ENCODE measurements around the gene MTHFD1L. TPM values are rescaled to one million over a fixed set of nuclear protein-coding genes. Genes with fewer than 3 reads are reported as not detected.
"Not testable (repeated sequence)": the region's sequence is repeated elsewhere in the genome, so short reads cannot be mapped to it uniquely, and the experiment has no call there.

Gene MTHFD1L
- total and polyA plus RNA-seq, 4 donors, result 7.6 to 34.9 (median 11.0) TPM

GRCh38 chr6:151043944-151044343, 178.4 kb downstream of the MTHFD1L start:
- Histone ChIP-seq H3K4me3 (no peak overlapping the region), H3K27ac (ENCODE audit: low read depth in 1 of 2, low read length in 1 of 2) (no peak overlapping the region), H3K36me3 (ENCODE audit: control insufficient read depth in 4 of 4, insufficient read depth in 4 of 4, low read length in 4 of 4) (peaks cover 0 to 3% (median 0%) of the 10 kb centered on the region in 4 donors), H3K9ac (ENCODE audit: insufficient read depth in 1 of 2, low read length in 2 of 2) (no peak overlapping the region), H3K27me3 (ENCODE audit: control insufficient read depth in 3 of 3, insufficient read depth in 3 of 3, low read length in 2 of 3) (no peaks in the 10 kb centered on the region), H3K9me3 (ENCODE audit: control insufficient read depth in 4 of 4, insufficient read depth in 3 of 4, low read length in 3 of 4) (no peaks in the 10 kb centered on the region), H3K4me1 (ENCODE audit: control insufficient read depth in 5 of 5, insufficient read depth in 5 of 5, low read length in 5 of 5) (peaks cover 4 to 29% (median 9%) of the 10 kb centered on the region in 5 donors)
- no peak for ATAC-seq (ENCODE audit: insufficient read depth, low FRiP score)
- 69 to 73% methylated on average over 4 of the region's 4 CpGs for WGBS, 2 donors
- DNase-seq, result no peak
- TF ChIP-seq CTCF (IDR thresholded peaks at IDR 0.05; ENCODE audit: control extremely low read depth, extremely low read depth), result no peak

GRCh38 chr6:151044465-151045441, 179.3 kb downstream of the MTHFD1L start:
- Histone ChIP-seq H3K27ac (ENCODE audit: low read depth in 1 of 2, low read length in 1 of 2) (peak overlapping the region; percentile 63 to 78), H3K4me1 (ENCODE audit: control insufficient read depth in 5 of 5, insufficient read depth in 5 of 5, low read length in 5 of 5) (peaks cover 4 to 29% (median 9%) of the 10 kb centered on the region in 5 donors), H3K9ac (ENCODE audit: insufficient read depth in 1 of 2, low read length in 2 of 2) (peak overlapping the region in 1 of 2 donors; percentile 57), H3K9me3 (ENCODE audit: control insufficient read depth in 4 of 4, insufficient read depth in 3 of 4, low read length in 3 of 4) (no peaks in the 10 kb centered on the region), H3K36me3 (ENCODE audit: control insufficient read depth in 4 of 4, insufficient read depth in 4 of 4, low read length in 4 of 4) (no peaks in the 10 kb centered on the region), H3K27me3 (ENCODE audit: control insufficient read depth in 3 of 3, insufficient read depth in 3 of 3, low read length in 2 of 3) (no peaks in the 10 kb centered on the region), H3K4me3 (no peak overlapping the region)
- WGBS, 2 donors, result 48 to 77% methylated on average over 26 of the region's 26 CpGs
- DNase-seq, result peak; percentile 66 to 88 (median 79)
- no peak for TF ChIP-seq CTCF (IDR thresholded peaks at IDR 0.05; ENCODE audit: control extremely low read depth, extremely low read depth)
- no peak for ATAC-seq (ENCODE audit: insufficient read depth, low FRiP score)

- WGBS, 2 donors, result 66 to 71% methylated on average over 7 of the region's 7 CpGs
- H3K27ac ChIP-seq (ENCODE audit: low read depth in 1 of 2, low read length in 1 of 2), result peak overlapping the region; percentile 21 to 78
- ATAC-seq (ENCODE audit: insufficient read depth, low FRiP score), result not testable (repeated sequence)
These were observed 180.2 kb downstream of the MTHFD1L start for GRCh38 chr6:151045511-151046222.

DNA sequence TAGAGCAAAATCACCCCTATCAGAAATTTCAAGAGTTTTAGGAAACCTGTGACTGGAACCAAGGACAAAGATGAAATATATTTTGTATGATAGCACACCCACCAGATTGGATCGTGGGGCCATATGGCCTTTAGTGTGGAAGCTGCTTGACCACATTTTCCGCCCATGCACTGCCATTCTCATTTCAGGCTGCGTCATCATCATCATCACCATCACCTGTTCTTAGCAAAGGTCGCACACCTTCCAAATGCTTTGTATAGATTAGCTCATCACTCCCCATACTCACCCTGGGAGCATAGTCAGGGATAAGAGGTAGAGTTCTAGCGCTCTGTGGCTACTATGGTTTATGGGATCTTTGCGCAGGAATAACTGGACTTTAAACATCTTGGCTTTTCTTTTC, 185.7 kb downstream of the MTHFD1L start:
- ATAC-seq (ENCODE audit: insufficient read depth, low FRiP score), result no peak
- 97 to 98% methylated on average over 6 of the region's 6 CpGs for WGBS, 2 donors
- Histone ChIP-seq H3K27me3 (ENCODE audit: control insufficient read depth in 3 of 3, insufficient read depth in 3 of 3, low read length in 2 of 3) (no peaks in the 10 kb centered on the region), H3K27ac (ENCODE audit: low read depth in 1 of 2, low read length in 1 of 2) (no peak overlapping the region), H3K9ac (ENCODE audit: insufficient read depth in 1 of 2, low read length in 2 of 2) (no peak overlapping the region), H3K36me3 (ENCODE audit: control insufficient read depth in 4 of 4, insufficient read depth in 4 of 4, low read length in 4 of 4) (no peaks in the 10 kb centered on the region), H3K4me1 (ENCODE audit: control insufficient read depth in 5 of 5, insufficient read depth in 5 of 5, low read length in 5 of 5) (peaks cover 0 to 14% (median 0%) of the 10 kb centered on the region in 5 donors), H3K4me3 (no peak overlapping the region), H3K9me3 (ENCODE audit: control insufficient read depth in 4 of 4, insufficient read depth in 3 of 4, low read length in 3 of 4) (no peaks in the 10 kb centered on the region)
- no peak for DNase-seq
- no peak for TF ChIP-seq CTCF (IDR thresholded peaks at IDR 0.05; ENCODE audit: control extremely low read depth, extremely low read depth)

More at GRCh38 chr6:151045511-151046222, 180.2 kb downstream of the MTHFD1L start:
- not testable (repeated sequence) for H3K9ac ChIP-seq (ENCODE audit: insufficient read depth in 1 of 2, low read length in 2 of 2); H3K27me3 ChIP-seq (ENCODE audit: control insufficient read depth in 3 of 3, insufficient read depth in 3 of 3, low read length in 2 of 3); H3K4me3 ChIP-seq; DNase-seq; H3K9me3 ChIP-seq (ENCODE audit: control insufficient read depth in 4 of 4, insufficient read depth in 3 of 4, low read length in 3 of 4); H3K36me3 ChIP-seq (ENCODE audit: control insufficient read depth in 4 of 4, insufficient read depth in 4 of 4, low read length in 4 of 4)
- H3K4me1 ChIP-seq (ENCODE audit: control insufficient read depth in 5 of 5, insufficient read depth in 5 of 5, low read length in 5 of 5), result peaks cover 4 to 27% (median 9%) of the 10 kb centered on the region in 5 donors
